RKO (cell line): ENCODE data around the gene PER2.

Experiments
- DNase-seq: peaks from one replicate; pipeline ENCODE4 v3.0.0-alpha.2; 2016; ENCODE audit warnings: low spot score

Gene PER2

GRCh38 chr2:238250896-238251295 is 37.5 kb downstream of the PER2 start:
- no peak for DNase-seq

- no peak for DNase-seq
These were observed 40.5 kb downstream of the PER2 start for GRCh38 chr2:238247841-238248453.

- DNase-seq, result no peak
These were observed 41.2 kb downstream of the PER2 start for GRCh38 chr2:238247002-238247822.

GRCh38 chr2:238244151-238244550 is 44.3 kb downstream of the PER2 start:
- DNase-seq, result no peak

- no peak for DNase-seq
These were observed 44.8 kb downstream of the PER2 start for GRCh38 chr2:238243496-238244076.

GRCh38 chr2:238242731-238243495 is 45.5 kb downstream of the PER2 start:
- DNase-seq, result no peak

- DNase-seq, result no peak
These were observed 46.4 kb downstream of the PER2 start for GRCh38 chr2:238241970-238242369.

GRCh38 chr2:238240757-238241711 is 47.4 kb downstream of the PER2 start:
- DNase-seq, result peak; percentile 70

GRCh38 chr2:238239863-238240756 is 48.3 kb downstream of the PER2 start, which contains the start of gene HES6:
TSS of gene HES6 (minus strand) at chr2:238240038. CDS start at chr2:238239905, 133 bp downstream.
- DNase-seq, result peak; percentile 93

- DNase-seq, result peak; percentile 24
These were observed 48.9 kb downstream of the PER2 start for GRCh38 chr2:238239543-238239862.

- DNase-seq, result peak; percentile 57
These were observed 49.5 kb downstream of the PER2 start for GRCh38 chr2:238238766-238239542.

GRCh38 chr2:238238311-238238765 is 50.1 kb downstream of the PER2 start:
- DNase-seq, result no peak

- no peak for DNase-seq
These were observed 50.8 kb downstream of the PER2 start for GRCh38 chr2:238237431-238238135.

GRCh38 chr2:238236571-238236970 is 51.8 kb downstream of the PER2 start:
- DNase-seq, result no peak

GRCh38 chr2:238235856-238236255 is 52.6 kb downstream of the PER2 start:
- no peak for DNase-seq

GRCh38 chr2:238235331-238235732 is 53.1 kb downstream of the PER2 start:
- DNase-seq, result no peak

- no peak for DNase-seq
These were observed 54.8 kb downstream of the PER2 start for GRCh38 chr2:238233625-238234024.

- no peak for DNase-seq
These were observed 56.6 kb downstream of the PER2 start for GRCh38 chr2:238231809-238232208.
